K562 (cell line): ENCODE results near the gene FMNL2. TPM values are rescaled to one million over a fixed set of nuclear protein-coding genes. Genes with fewer than 3 reads are reported as not detected.
A peak's percentile ranks its signal among the peaks of the same experiment; 100 is the strongest.

ENCODE experiments used
- ATAC-seq: fragments of 200-7000 bp; cut with Tn5 transposase; 3 replicates; pipeline ENCODE4 v1.9.1; 2020; ENCODE audit warnings: moderate library complexity
- BruUV-seq: library from RNA; stranded (reverse); fragments of 400-500 nt; replicated peaks from 2 replicates; lab custom pipeline; 2021; lab: Mats Ljungman, UMichigan
- CTCF ChIA-PET: fragments of 300-600 bp; formaldehyde crosslinking; extraction: SDS; loops from one replicate; lab custom pipeline; 2021; ENCODE audit warnings: low intra/inter-chr PET ratio; lab: Yijun Ruan, JAX
- POLR2A ChIA-PET: fragments of 300-600, 350-650 bp; sonication (Branson Sonifier 250); formaldehyde crosslinking; extraction: SDS; loops from one replicate; lab custom pipeline; 2021; ENCODE audit warnings: antibody characterized with exemption, inconsistent platforms; lab: Yijun Ruan, JAX
- DNase-seq, 4 experiments: peaks; one replicate each; pipeline versions ENCODE4 v3.0.0 to v3.0.0-alpha.2; 2011 to 2018; ENCODE audit warnings: low spot score in 3 of 4, mixed read lengths in 3 of 4; ENCODE audit errors: extremely low read depth in 1 of 4
- FAIRE-seq: peaks from 2 replicates; lab custom pipeline; 2011; peaks lifted over from hg19 to GRCh38; lab: Jason Lieb, UNC
- H2AFZ ChIP-seq: 2 replicates; pipeline ENCODE4 v1.6.0; 2011; ENCODE audit warnings: low read depth, low read length, control low read depth, inconsistent platforms
- H3K27ac ChIP-seq: fragments of 200-600 bp; 3 replicates; pipeline ENCODE4 v1.8.0; 2011; ENCODE audit warnings: low read depth, mild to moderate bottlenecking, control low read depth, inconsistent platforms, low read length, moderate library complexity, mixed read lengths; ENCODE audit errors: extremely low read depth
- H3K27me3 ChIP-seq, 2 experiments: fragments of 300-600 bp in 1 of 2; 2 replicates in 1 of 2; 3 replicates in 1 of 2; pipeline versions ENCODE4 v1.6.0 to v1.8.0; 2011; ENCODE audit warnings: inconsistent platforms in 2 of 2, low read length in 2 of 2, mild to moderate bottlenecking in 1 of 2, mixed read lengths in 1 of 2, moderate library complexity in 1 of 2; ENCODE audit not compliant: control insufficient read depth in 2 of 2, insufficient read depth in 2 of 2
- H3K36me3 ChIP-seq: fragments of 300-600 bp; 3 replicates; pipeline ENCODE4 v1.8.0; 2011; ENCODE audit warnings: mild to moderate bottlenecking, low read length, inconsistent platforms; ENCODE audit not compliant: control insufficient read depth, insufficient read depth
- H3K4me1 ChIP-seq, 2 experiments: fragments of 200-600 bp in 1 of 2; replicated peaks in 1 of 2; 2 replicates in 1 of 2; 3 replicates in 1 of 2; pipeline versions ENCODE4 v1.5.1 to v1.8.0; 2011; ENCODE audit warnings: inconsistent platforms in 2 of 2, low read length in 2 of 2, mild to moderate bottlenecking in 1 of 2, mixed read lengths in 1 of 2, moderate library complexity in 1 of 2; ENCODE audit not compliant: control insufficient read depth in 2 of 2, insufficient read depth in 2 of 2
- H3K4me2 ChIP-seq: 2 replicates; pipeline ENCODE4 v1.6.1; 2011; ENCODE audit warnings: low read length, control low read depth, inconsistent platforms, mixed read lengths; ENCODE audit not compliant: insufficient read depth
- H3K4me3 ChIP-seq: fragments of 200-600 bp; sonication (generic), shearing (Covaris generic); 2 replicates; pipeline ENCODE4 v1.5.1; 2016; ENCODE audit warnings: control low read depth, inconsistent platforms
- H3K79me2 ChIP-seq: fragments of 200-600 bp; 3 replicates; pipeline ENCODE4 v1.8.0; 2011; ENCODE audit warnings: low read length, inconsistent platforms; ENCODE audit not compliant: control insufficient read depth, insufficient read depth
- H3K9ac ChIP-seq, 2 experiments: 2 replicates each; pipeline versions ENCODE4 v1.6.0 to v1.6.1; 2011; ENCODE audit warnings: low read depth in 2 of 2, low read length in 2 of 2, control low read depth in 1 of 2, inconsistent platforms in 1 of 2, mild to moderate bottlenecking in 1 of 2, mixed read lengths in 1 of 2; ENCODE audit not compliant: insufficient read depth in 1 of 2
- H3K9me1 ChIP-seq: one replicate; pipeline ENCODE4 v1.6.0; 2011; ENCODE audit warnings: inconsistent platforms, mild to moderate bottlenecking, low read length, moderate library complexity; ENCODE audit not compliant: control insufficient read depth, insufficient read depth
- H3K9me3 ChIP-seq: replicated peaks from 2 replicates; pipeline ENCODE4 v1.5.1; 2011; ENCODE audit warnings: low read depth, low read length, inconsistent platforms; ENCODE audit not compliant: control insufficient read depth, insufficient read depth
- H4K20me1 ChIP-seq: replicated peaks from 2 replicates; pipeline ENCODE4 v1.6.1; 2011; ENCODE audit warnings: low read length, inconsistent platforms, mixed read lengths; ENCODE audit not compliant: control insufficient read depth, insufficient read depth
- ATF3 ChIP-seq, 2 experiments: fragments of 450-650 bp in 1 of 2; sonication (generic) in 1 of 2; formaldehyde crosslinking in 1 of 2; IDR thresholded peaks in 1 of 2; conservative IDR thresholded peaks in 1 of 2; 2 replicates each; pipeline versions ENCODE4 v1.6.1 to v1.8.1; 2016 to 2023; ENCODE audit warnings: mild to moderate bottlenecking in 2 of 2, moderate library complexity in 2 of 2, inconsistent platforms in 1 of 2, missing genetic modification reagents in 1 of 2
- FOSL1 ChIP-seq: fragments of 200-800 bp; sonication (Bioruptor generic); conservative IDR thresholded peaks from 2 replicates; pipeline ENCODE4 v1.6.1; 2016; ENCODE audit warnings: missing genetic modification characterization, missing compliant biosample characterization
- PBX2 ChIP-seq, 2 experiments: IDR thresholded peaks in 1 of 2; conservative IDR thresholded peaks in 1 of 2; 2 replicates each; pipeline ENCODE4 v1.6.1; 2016; ENCODE audit warnings: low read depth in 2 of 2, mild to moderate bottlenecking in 1 of 2, missing compliant biosample characterization in 1 of 2, missing genetic modification characterization in 1 of 2, moderate library complexity in 1 of 2
- TBP ChIP-seq: optimal IDR thresholded peaks from 2 replicates; pipeline ENCODE3; 2011; ENCODE audit warnings: low read depth, low read length, improper control_type of control experiment
- TFE3 ChIP-seq: fragments of 450-650 bp; formaldehyde crosslinking; IDR thresholded peaks from 2 replicates; pipeline ENCODE4 v1.4.0; 2020; ENCODE audit warnings: mild to moderate bottlenecking, mixed read lengths
- ZNF239 ChIP-seq: fragments of 250-450 bp; sonication (Bioruptor Pico); IDR thresholded peaks from 2 replicates; pipeline ENCODE4 v1.4.0; 2020; ENCODE audit warnings: mild to moderate bottlenecking
- ZNF586 ChIP-seq: fragments of 450-650 bp; formaldehyde crosslinking; conservative IDR thresholded peaks from 2 replicates; pipeline ENCODE4 v1.4.0; 2020; ENCODE audit warnings: mild to moderate bottlenecking, moderate library complexity
- ZZZ3 ChIP-seq: fragments of 450-650 bp; IDR thresholded peaks from 2 replicates; pipeline ENCODE4 v1.6.1; 2016; ENCODE audit warnings: antibody characterized with exemption, mild to moderate bottlenecking, moderate library complexity
- WGBS: fragments of 100-300 bp; shearing (Covaris generic); methylation state at CpG from one replicate; pipeline ENCODE4 v1.1.6; 2016; ENCODE audit warnings: low coverage, mixed read lengths; ENCODE audit not compliant: insufficient coverage; ENCODE audit errors: missing lambda C conversion rate; 5-methylcytosine and 5-hydroxymethylcytosine counted together
- in situ Hi-C: fragments of 300-500 bp; cut with MboI; formaldehyde crosslinking; loops from 4 replicates; pipeline ENCODE4 v1.15.0; 2018; ENCODE audit warnings: inconsistent platforms, mixed read lengths
- intact Hi-C: fragments of 100-400 bp; cut with micrococcal nuclease; formaldehyde crosslinking; loops from 2 replicates; pipeline ENCODE4 v1.14.2; 2022
- polyA plus RNA-seq, 8 experiments: library from polyadenylated mRNA; depleted of rRNA in 4 of 8; stranded (reverse) in 5 of 8; unstranded in 3 of 8; fragments of >200 nt; fragmentation: Nextera tagmentation in 2 of 8; fragmentation: Illumina TruSeq in 1 of 8; extraction: Ambion mirVana in 2 of 8; extraction: Trizol in 1 of 8; gene quantifications; 2 replicates each; pipeline versions ENCODE4 v1.2.1 to v1.2.3, GENCODE V29; 2011 to 2014; ENCODE audit warnings: inconsistent platforms in 1 of 8, missing spikeins in 1 of 8
- total RNA-seq, 7 experiments: library from RNA; depleted of rRNA in 6 of 7; stranded (reverse); fragments of >200 nt in 6 of 7; fragmentation: Illumina TruSeq in 2 of 7; extraction: Trizol in 2 of 7; gene quantifications; 2 replicates each; pipeline versions ENCODE4 v1.2.1 to v1.2.3, GENCODE V29; 2011 to 2021; ENCODE audit warnings: low replicate concordance in 1 of 7

FMNL2 gene
- total and polyA plus RNA-seq, 9 of the 15 experiments (the other 6 are each of a cell fraction or from before 2014, with no cell fraction given) = 0.15 to 0.49 (median 0.24) TPM; not detected in 1

GRCh38 chr2:152504618-152505017, 169.6 kb downstream of the FMNL2 start:
- no peak overlapping the region for H3K4me3 ChIP-seq
- H3K4me2 ChIP-seq = no peak overlapping the region
- peaks cover 5 to 7% of the 10 kb centered on the region in 2 experiments; a peak in 3 of 5 replicates for H3K27me3 ChIP-seq
- no TSS peak for BruUV-seq
- ChIA-PET CTCF (no interaction called here), POLR2A (no interaction called here)
- intact Hi-C loops = no loop called here
- H3K9me3 ChIP-seq = no peaks in the 10 kb centered on the region
- FAIRE-seq (no peak), DNase-seq (no peak), ATAC-seq (no peak)
- in situ Hi-C loops = no loop called here
- H3K27ac ChIP-seq = no peak overlapping the region
- H3K79me2 ChIP-seq = no peaks in the 10 kb centered on the region
- H3K36me3 ChIP-seq = no peaks in the 10 kb centered on the region
- H4K20me1 ChIP-seq = no peaks in the 10 kb centered on the region; the same call in 1 of the 2 replicates
- no peaks in the 10 kb centered on the region for H3K4me1 ChIP-seq
- no peak overlapping the region for H2AFZ ChIP-seq
- TF ChIP-seq ZNF239 (CRISPR knock-in tag) (no peak), ZNF586 (CRISPR knock-in tag) (no peak), TBP (no peak)
- WGBS = 11% methylated on average over 3 of the region's 3 CpGs
- H3K9ac ChIP-seq = no peak overlapping the region
- H3K9me1 ChIP-seq = no peaks in the 10 kb centered on the region

GRCh38 chr2:152505495-152505906, 170.5 kb downstream of the FMNL2 start:
- no peak overlapping the region for H3K9ac ChIP-seq
- no TSS peak for BruUV-seq
- under 1% methylated on average over 9 of the region's 9 CpGs for WGBS
- no peaks in the 10 kb centered on the region for H3K79me2 ChIP-seq
- FAIRE-seq (no peak), DNase-seq (peak; percentile 29 to 76 (median 42)), ATAC-seq (peak; percentile 83)
- no peaks in the 10 kb centered on the region for H3K4me1 ChIP-seq
- H3K9me3 ChIP-seq = no peaks in the 10 kb centered on the region
- ChIA-PET POLR2A (interaction anchor here (0.8 kb wide), 1 partner anchor 10 kb away, joined by 3 read pairs; no protein-coding TSS in a partner anchor), CTCF (no interaction called here)
- peaks cover 3% of the 10 kb centered on the region in 2 experiments; a peak in 2 of 5 replicates for H3K27me3 ChIP-seq
- no peak overlapping the region for H3K4me2 ChIP-seq
- intact Hi-C loops (no loop called here), in situ Hi-C loops (no loop called here)
- no peaks in the 10 kb centered on the region for H3K36me3 ChIP-seq
- H3K4me3 ChIP-seq = no peak overlapping the region
- no peaks in the 10 kb centered on the region for H3K9me1 ChIP-seq
- H2AFZ ChIP-seq = no peak overlapping the region
- H4K20me1 ChIP-seq = no peaks in the 10 kb centered on the region; the same call in 1 of the 2 replicates
- H3K27ac ChIP-seq = no peak overlapping the region
- TF ChIP-seq FOSL1 (tag) (peak; percentile 82), ZZZ3 (no peak), TFE3 (CRISPR knock-in tag) (peak; percentile 32), PBX2 (CRISPR knock-in tag; IDR thresholded peaks at IDR 0.05; ENCODE audit: low read depth) (no peak), PBX2 (tag; conservative IDR thresholded peaks at IDR 0.05; ENCODE audit: low read depth) (peak; percentile 74), ATF3 (IDR thresholded peaks at IDR 0.05) (peak; percentile 60), ATF3 (CRISPR knock-in tag; conservative IDR thresholded peaks at IDR 0.05) (no peak)
